ENCODE data around the gene SATL1.
"Not testable (repeated sequence)": the region's sequence is repeated elsewhere in the genome, so short reads cannot be mapped to it uniquely, and the experiment has no call there.

Gene SATL1

GRCh38 chrX:85140964-85141363 is 102.6 kb downstream of the SATL1 start:
- no peak for TF ChIP-seq ZNF274 (IDR thresholded peaks at IDR 0.05; ENCODE audit: low read depth, low read length)
- no peak overlapping the region for H3K4me3 ChIP-seq (ENCODE audit: low read length)

- no peak for TF ChIP-seq ZNF274 (IDR thresholded peaks at IDR 0.05; ENCODE audit: low read depth, low read length)
- H3K4me3 ChIP-seq (ENCODE audit: low read length): no peak overlapping the region
Observed at GRCh38 chrX:85139422-85139821, 104.2 kb downstream of the SATL1 start.

GRCh38 chrX:85136409-85136808 is 107.2 kb downstream of the SATL1 start:
- no peak for TF ChIP-seq ZNF274 (IDR thresholded peaks at IDR 0.05; ENCODE audit: low read depth, low read length)
- H3K4me3 ChIP-seq (ENCODE audit: low read length): no peak overlapping the region

DNA sequence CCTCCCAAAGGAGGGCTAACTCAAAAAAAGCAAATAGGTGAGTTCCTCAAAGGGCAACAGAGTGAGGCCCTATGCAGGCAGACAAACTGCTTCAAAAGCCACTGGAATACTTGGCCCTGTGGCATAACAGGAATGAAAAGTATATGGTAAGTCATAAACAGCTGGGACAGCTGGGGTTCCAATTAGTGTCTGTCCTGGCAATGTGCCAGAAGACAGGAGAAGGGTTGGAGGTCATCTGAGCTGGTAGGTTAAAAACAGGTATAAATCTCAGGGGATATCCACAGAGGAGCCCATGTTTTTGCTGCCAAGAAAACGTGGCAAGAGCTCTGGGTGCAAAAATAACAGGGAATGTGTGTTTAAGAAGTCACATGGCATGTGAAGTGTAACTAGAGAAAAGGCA is 128.3 kb downstream of the SATL1 start:
- no peak for TF ChIP-seq ZNF274 (IDR thresholded peaks at IDR 0.05; ENCODE audit: low read depth, low read length)
- no peak overlapping the region for H3K4me3 ChIP-seq (ENCODE audit: low read length)

GRCh38 chrX:85114776-85115175 is 128.8 kb downstream of the SATL1 start:
- no peak for TF ChIP-seq ZNF274 (IDR thresholded peaks at IDR 0.05; ENCODE audit: low read depth, low read length)
- no peak overlapping the region for H3K4me3 ChIP-seq (ENCODE audit: low read length)

- no peak for TF ChIP-seq ZNF274 (IDR thresholded peaks at IDR 0.05; ENCODE audit: low read depth, low read length)
- H3K4me3 ChIP-seq (ENCODE audit: low read length): no peak overlapping the region
Observed at GRCh38 chrX:85114171-85114570, 129.4 kb downstream of the SATL1 start.

DNA sequence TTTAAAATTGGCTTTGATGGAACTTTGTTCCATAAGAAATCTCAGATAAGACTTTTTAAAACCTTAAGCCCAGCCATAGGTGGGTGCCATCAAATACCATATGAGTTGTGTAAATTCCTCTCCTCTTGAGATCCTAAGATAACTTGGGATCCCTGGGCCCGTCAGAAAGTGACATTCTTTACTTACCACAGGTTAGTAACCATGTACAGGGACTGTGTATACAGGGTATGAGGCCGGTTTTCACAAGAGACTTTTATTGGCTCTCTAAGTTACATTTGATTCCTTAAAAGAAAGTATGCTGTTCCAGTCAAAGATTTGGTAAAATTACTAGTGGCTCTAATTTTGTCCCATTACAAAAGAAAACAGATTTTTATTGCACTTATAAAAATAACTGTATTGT is 129.8 kb downstream of the SATL1 start:
- no peak for TF ChIP-seq ZNF274 (IDR thresholded peaks at IDR 0.05; ENCODE audit: low read depth, low read length)
- H3K4me3 ChIP-seq (ENCODE audit: low read length): no peak overlapping the region

DNA sequence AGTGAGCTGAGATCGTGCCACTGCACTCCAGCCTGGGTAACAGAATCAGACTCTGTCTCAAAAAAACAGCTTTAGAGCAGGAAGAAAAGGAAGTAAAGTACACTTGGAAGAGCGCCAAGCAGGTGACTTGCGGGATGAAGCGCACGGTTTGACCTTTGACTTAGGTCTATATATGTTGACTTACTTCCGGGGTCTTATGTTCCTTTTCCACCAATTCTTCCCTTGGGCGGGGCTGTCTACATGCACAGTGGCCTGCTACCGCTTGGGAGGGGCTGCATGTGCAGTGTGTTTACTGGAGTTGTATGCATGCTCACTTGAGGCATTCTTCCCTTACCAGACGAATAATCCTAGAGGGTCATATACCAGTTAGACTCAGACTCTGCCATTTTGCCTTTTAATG is 131.3 kb downstream of the SATL1 start:
- no peak for TF ChIP-seq ZNF274 (IDR thresholded peaks at IDR 0.05; ENCODE audit: low read depth, low read length)
- H3K4me3 ChIP-seq (ENCODE audit: low read length): no peak overlapping the region

- H3K4me3 ChIP-seq (ENCODE audit: low read length): no peak overlapping the region
- TF ChIP-seq ZNF274 (IDR thresholded peaks at IDR 0.05; ENCODE audit: low read depth, low read length): no peak
Observed at GRCh38 chrX:85111347-85111746, 132.2 kb downstream of the SATL1 start.

- no peak for TF ChIP-seq ZNF274 (IDR thresholded peaks at IDR 0.05; ENCODE audit: low read depth, low read length)
- H3K4me3 ChIP-seq (ENCODE audit: low read length): no peak overlapping the region
Observed at GRCh38 chrX:85109235-85109634, 134.3 kb downstream of the SATL1 start.

DNA sequence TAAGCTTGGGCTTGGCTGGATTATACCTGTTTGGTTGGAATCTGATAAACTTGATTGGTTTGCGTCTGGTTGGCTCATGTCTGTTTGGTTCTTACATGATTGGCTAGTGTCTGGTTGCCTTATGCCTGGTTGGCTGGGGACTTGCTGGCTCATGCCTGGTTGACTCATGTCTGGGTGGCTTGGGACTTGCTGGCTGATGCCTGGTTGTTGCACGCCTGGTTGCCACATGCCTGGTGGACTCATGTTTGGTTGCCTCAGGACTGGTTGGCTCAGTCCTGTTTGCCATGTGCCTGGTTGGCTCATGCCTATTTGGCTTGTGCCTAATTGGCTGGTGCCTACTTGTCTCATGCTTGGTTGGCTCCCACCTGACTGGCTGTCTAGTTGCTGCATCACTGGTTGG is 135.4 kb downstream of the SATL1 start:
- H3K4me3 ChIP-seq (ENCODE audit: low read length): no peak overlapping the region
- TF ChIP-seq ZNF274 (IDR thresholded peaks at IDR 0.05; ENCODE audit: low read depth, low read length): no peak

GRCh38 chrX:85107407-85107806 is 136.2 kb downstream of the SATL1 start:
- no peak for TF ChIP-seq ZNF274 (IDR thresholded peaks at IDR 0.05; ENCODE audit: low read depth, low read length)

DNA sequence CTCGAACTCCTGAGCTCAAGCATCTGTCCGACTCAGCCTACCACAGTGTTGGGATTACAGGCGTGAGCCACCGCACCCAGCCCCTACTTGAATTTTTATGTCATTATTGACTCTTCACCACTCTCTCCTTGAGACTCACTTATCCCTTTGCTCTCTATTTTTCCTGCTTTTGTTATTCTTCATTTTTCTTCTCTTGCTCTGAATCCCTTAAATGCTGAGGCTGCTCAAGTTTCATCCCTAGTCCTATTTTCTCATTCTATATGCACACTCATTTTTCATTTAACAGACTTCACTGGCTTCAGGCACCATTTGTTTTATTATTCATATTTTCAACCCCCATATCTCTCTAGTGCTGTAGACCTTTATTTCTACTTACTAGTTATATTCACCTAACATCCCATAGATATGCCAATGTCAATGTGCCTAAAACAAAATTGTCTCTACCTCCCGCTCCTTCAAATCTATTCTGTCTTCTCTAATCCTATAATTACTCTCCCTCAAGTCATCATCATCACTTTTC is 154.2 kb downstream of the SATL1 start:
- no peak overlapping the region for H3K4me3 ChIP-seq (ENCODE audit: low read length)
- no peak for TF ChIP-seq ZNF274 (IDR thresholded peaks at IDR 0.05; ENCODE audit: low read depth, low read length)

More at GRCh38 chrX:85107407-85107806, 136.2 kb downstream of the SATL1 start:
- no peak overlapping the region for H3K4me3 ChIP-seq (ENCODE audit: low read length)

DNA sequence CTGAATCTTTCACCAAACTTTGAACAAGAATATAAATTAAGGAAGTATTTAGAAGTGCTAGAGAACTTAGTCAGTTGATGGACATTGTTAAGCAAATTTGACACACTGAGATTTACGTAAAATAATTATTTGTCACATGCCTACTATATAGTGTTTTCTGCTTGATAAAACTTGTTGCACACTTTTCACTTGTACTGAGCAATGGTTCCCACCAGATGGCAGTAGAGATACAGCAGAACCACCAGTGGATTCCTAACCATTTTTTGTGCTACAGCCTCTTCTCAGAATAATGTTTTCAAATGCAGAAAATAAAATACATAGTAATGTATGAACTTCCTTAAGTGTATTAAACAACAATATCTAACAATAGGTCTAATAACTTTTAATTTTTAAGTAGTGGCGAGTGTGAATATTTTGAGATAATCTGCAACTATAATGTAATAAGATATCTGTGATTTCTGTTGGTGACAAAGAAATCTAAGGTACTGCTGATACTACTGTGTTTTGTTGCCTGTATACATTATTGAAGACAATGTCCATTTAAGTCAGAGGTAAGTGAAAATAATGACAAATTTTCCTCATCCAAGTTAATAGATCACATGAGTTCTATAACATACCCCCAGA is 158.7 kb downstream of the SATL1 start:
- H3K4me3 ChIP-seq (ENCODE audit: low read length): no peak overlapping the region
- no peak for TF ChIP-seq ZNF274 (IDR thresholded peaks at IDR 0.05; ENCODE audit: low read depth, low read length)

DNA sequence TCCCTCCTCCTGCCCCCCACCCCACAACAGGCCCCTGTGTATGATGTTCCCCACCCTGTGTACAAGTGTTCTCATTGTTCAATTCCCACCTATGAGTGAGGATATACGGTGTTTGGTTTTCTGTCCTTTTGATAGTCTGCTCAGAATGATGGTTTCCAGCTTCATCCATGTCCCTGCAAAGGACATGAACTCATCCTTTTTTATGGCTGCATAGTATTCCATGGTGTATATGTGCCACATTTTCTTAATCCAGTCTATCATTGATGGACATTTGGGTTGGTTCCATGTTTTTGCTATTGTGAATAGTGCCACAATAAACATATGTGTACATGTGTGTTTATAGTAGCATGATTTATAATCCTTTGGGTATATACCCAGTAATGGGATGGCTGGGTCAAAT is 166.3 kb downstream of the SATL1 start:
- H3K4me3 ChIP-seq (ENCODE audit: low read length): not testable (repeated sequence)
